ENCODE data around the gene CRTAP. TPM values are rescaled to one million over a fixed set of nuclear protein-coding genes. Genes with fewer than 3 reads are reported as not detected.

CRTAP gene
- total and polyA plus RNA-seq, 2 experiments from 2014 or later: 71.9 to 210 TPM

DNA sequence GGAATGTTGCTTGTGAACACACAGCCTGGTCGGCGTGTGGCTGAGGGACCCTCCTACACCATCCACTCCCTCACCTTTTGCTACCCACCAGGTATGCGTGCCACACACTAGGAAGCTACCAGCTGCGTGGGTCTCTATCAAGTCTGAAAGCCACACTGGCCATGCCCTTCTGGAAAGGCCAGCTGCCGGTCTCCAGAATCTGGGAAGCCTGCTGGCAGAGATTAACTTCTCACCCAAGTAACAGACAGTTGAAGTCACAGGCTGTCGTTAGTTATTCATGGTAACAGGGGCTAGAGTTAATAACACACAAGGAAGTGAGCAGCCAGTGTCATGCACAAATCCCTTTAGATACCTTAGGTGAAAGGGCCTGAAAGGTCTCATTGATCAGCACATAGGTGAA lies 56.7 kb downstream of the CRTAP start (continued):
- TF ChIP-seq, protein P1, sequence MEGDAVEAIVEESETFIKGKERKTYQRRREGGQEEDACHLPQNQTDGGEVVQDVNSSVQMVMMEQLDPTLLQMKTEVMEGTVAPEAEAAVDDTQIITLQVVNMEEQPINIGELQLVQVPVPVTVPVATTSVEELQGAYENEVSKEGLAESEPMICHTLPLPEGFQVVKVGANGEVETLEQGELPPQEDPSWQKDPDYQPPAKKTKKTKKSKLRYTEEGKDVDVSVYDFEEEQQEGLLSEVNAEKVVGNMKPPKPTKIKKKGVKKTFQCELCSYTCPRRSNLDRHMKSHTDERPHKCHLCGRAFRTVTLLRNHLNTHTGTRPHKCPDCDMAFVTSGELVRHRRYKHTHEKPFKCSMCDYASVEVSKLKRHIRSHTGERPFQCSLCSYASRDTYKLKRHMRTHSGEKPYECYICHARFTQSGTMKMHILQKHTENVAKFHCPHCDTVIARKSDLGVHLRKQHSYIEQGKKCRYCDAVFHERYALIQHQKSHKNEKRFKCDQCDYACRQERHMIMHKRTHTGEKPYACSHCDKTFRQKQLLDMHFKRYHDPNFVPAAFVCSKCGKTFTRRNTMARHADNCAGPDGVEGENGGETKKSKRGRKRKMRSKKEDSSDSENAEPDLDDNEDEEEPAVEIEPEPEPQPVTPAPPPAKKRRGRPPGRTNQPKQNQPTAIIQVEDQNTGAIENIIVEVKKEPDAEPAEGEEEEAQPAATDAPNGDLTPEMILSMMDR (conservative IDR thresholded peaks at IDR 0.05; ENCODE audit: low read depth in 2 of 2): no peak
- TF ChIP-seq ZNF114 (CRISPR knock-in tag; IDR thresholded peaks at IDR 0.05) (no peak), ZNF331 (CRISPR knock-in tag; IDR thresholded peaks at IDR 0.05; ENCODE audit: low read depth) (no peak), CREB1 (CRISPR knock-in tag; IDR thresholded peaks at IDR 0.05; ENCODE audit: low read depth) (no peak), POLR2AphosphoS5 (IDR thresholded peaks at IDR 0.05; ENCODE audit: low read depth) (no peak), NANOG (IDR thresholded peaks at IDR 0.05; ENCODE audit: borderline replicate concordance) (no peak), EZH2 (IDR thresholded peaks at IDR 0.05; ENCODE audit: low read depth, unreplicated experiment) (no peak)

DNA sequence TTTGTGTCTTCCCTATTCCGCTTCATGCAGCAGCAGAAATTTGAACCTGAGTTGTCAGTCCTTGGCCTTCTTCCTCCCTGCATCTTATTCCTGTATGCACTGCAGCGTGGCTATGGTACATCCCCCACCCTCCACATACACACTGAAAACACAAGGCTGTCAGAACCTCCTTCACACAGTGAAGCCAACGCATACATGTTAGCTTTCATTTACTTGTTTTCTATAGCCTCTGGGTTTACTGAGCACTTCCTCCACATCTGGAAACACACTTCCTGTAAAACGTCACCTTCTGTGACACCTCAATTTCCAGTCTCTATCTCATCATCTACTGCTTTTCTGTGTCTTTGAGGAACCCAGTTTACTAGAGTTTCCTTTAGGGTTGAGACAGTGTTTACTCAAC lies 57.8 kb downstream of the CRTAP start:
- no peak overlapping the region for H3K4me3 ChIP-seq
- Mint-ChIP-seq H3K9me3 (no peaks in the 10 kb centered on the region), H3K27me3 (ENCODE audit: insufficient read depth, low read depth, poor library complexity) (peaks cover 2% of the 10 kb centered on the region), H3K4me1 (no peaks in the 10 kb centered on the region), H3K36me3 (ENCODE audit: low read depth) (no peaks in the 10 kb centered on the region), H3K4me3 (no peak overlapping the region), H3K27ac (no peak overlapping the region)
- H2AFZ ChIP-seq: 0 out of 2 replicates have a peak overlapping the region, but pooled peaks have one; percentile 23
- no peaks in the 10 kb centered on the region for H3K79me2 ChIP-seq (replicated peaks; ENCODE audit: insufficient read depth)
- H3K4me1 ChIP-seq (ENCODE audit: insufficient read depth): no peaks in the 10 kb centered on the region
- ATAC-seq: no peak
- no peak overlapping the region for H3K4me2 ChIP-seq
- DNase-seq (ENCODE audit: low spot score): no peak
- H3K9me2 ChIP-seq (ENCODE audit: insufficient read depth): no peaks in the 10 kb centered on the region
- no peaks in the 10 kb centered on the region for H3K36me3 ChIP-seq (ENCODE audit: insufficient read depth)
- no peaks in the 10 kb centered on the region for H3F3A ChIP-seq (replicated peaks; ENCODE audit: low read depth)
- H3K27me3 ChIP-seq (ENCODE audit: insufficient read depth): no peaks in the 10 kb centered on the region
- no peaks in the 10 kb centered on the region for H4K20me1 ChIP-seq (replicated peaks; ENCODE audit: insufficient read depth)
- H3K27ac ChIP-seq (ENCODE audit: low read depth): no peak overlapping the region
- TF ChIP-seq STAT1 (IDR thresholded peaks at IDR 0.05; ENCODE audit: unreplicated experiment): no peak
- TF ChIP-seq EZH2 (IDR thresholded peaks at IDR 0.05; ENCODE audit: low read depth, unreplicated experiment): no peak
- TF ChIP-seq CREB1 (CRISPR knock-in tag; IDR thresholded peaks at IDR 0.05; ENCODE audit: low read depth): no peak
- TF ChIP-seq, protein P2, sequence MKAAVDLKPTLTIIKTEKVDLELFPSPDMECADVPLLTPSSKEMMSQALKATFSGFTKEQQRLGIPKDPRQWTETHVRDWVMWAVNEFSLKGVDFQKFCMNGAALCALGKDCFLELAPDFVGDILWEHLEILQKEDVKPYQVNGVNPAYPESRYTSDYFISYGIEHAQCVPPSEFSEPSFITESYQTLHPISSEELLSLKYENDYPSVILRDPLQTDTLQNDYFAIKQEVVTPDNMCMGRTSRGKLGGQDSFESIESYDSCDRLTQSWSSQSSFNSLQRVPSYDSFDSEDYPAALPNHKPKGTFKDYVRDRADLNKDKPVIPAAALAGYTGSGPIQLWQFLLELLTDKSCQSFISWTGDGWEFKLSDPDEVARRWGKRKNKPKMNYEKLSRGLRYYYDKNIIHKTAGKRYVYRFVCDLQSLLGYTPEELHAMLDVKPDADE (IDR thresholded peaks at IDR 0.05): no peak
- TF ChIP-seq, protein P1 (conservative IDR thresholded peaks at IDR 0.05; ENCODE audit: low read depth in 2 of 2): no peak
- no peak for TF ChIP-seq EZH2phosphoT487 (IDR thresholded peaks at IDR 0.05; ENCODE audit: unreplicated experiment)
- TF ChIP-seq JUNB (IDR thresholded peaks at IDR 0.05; ENCODE audit: unreplicated experiment): no peak
- TF ChIP-seq ZNF114 (CRISPR knock-in tag; IDR thresholded peaks at IDR 0.05): no peak
- no peak for TF ChIP-seq ZNF331 (CRISPR knock-in tag; IDR thresholded peaks at IDR 0.05; ENCODE audit: low read depth)
- TF ChIP-seq, protein P3, sequence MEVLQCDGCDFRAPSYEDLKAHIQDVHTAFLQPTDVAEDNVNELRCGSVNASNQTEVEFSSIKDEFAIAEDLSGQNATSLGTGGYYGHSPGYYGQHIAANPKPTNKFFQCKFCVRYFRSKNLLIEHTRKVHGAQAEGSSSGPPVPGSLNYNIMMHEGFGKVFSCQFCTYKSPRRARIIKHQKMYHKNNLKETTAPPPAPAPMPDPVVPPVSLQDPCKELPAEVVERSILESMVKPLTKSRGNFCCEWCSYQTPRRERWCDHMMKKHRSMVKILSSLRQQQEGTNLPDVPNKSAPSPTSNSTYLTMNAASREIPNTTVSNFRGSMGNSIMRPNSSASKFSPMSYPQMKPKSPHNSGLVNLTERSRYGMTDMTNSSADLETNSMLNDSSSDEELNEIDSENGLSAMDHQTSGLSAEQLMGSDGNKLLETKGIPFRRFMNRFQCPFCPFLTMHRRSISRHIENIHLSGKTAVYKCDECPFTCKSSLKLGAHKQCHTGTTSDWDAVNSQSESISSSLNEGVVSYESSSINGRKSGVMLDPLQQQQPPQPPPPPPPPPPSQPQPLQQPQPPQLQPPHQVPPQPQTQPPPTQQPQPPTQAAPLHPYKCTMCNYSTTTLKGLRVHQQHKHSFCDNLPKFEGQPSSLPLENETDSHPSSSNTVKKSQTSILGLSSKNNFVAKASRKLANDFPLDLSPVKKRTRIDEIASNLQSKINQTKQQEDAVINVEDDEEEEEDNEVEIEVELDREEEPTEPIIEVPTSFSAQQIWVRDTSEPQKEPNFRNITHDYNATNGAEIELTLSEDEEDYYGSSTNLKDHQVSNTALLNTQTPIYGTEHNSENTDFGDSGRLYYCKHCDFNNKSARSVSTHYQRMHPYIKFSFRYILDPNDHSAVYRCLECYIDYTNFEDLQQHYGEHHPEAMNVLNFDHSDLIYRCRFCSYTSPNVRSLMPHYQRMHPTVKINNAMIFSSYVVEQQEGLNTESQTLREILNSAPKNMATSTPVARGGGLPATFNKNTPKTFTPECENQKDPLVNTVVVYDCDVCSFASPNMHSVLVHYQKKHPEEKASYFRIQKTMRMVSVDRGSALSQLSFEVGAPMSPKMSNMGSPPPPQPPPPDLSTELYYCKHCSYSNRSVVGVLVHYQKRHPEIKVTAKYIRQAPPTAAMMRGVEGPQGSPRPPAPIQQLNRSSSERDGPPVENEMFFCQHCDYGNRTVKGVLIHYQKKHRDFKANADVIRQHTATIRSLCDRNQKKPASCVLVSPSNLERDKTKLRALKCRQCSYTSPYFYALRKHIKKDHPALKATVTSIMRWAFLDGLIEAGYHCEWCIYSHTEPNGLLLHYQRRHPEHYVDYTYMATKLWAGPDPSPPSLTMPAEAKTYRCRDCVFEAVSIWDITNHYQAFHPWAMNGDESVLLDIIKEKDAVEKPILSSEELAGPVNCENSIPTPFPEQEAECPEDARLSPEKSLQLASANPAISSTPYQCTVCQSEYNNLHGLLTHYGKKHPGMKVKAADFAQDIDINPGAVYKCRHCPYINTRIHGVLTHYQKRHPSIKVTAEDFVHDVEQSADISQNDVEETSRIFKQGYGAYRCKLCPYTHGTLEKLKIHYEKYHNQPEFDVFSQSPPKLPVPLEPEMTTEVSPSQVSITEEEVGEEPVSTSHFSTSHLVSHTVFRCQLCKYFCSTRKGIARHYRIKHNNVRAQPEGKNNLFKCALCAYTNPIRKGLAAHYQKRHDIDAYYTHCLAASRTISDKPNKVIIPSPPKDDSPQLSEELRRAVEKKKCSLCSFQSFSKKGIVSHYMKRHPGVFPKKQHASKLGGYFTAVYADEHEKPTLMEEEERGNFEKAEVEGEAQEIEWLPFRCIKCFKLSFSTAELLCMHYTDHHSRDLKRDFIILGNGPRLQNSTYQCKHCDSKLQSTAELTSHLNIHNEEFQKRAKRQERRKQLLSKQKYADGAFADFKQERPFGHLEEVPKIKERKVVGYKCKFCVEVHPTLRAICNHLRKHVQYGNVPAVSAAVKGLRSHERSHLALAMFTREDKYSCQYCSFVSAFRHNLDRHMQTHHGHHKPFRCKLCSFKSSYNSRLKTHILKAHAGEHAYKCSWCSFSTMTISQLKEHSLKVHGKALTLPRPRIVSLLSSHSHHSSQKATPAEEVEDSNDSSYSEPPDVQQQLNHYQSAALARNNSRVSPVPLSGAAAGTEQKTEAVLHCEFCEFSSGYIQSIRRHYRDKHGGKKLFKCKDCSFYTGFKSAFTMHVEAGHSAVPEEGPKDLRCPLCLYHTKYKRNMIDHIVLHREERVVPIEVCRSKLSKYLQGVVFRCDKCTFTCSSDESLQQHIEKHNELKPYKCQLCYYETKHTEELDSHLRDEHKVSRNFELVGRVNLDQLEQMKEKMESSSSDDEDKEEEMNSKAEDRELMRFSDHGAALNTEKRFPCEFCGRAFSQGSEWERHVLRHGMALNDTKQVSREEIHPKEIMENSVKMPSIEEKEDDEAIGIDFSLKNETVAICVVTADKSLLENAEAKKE (CRISPR knock-in tag; IDR thresholded peaks at IDR 0.05): no peak
- no peak for TF ChIP-seq POLR2AphosphoS5 (IDR thresholded peaks at IDR 0.05; ENCODE audit: low read depth)
